Smooth muscle cell (in vitro differentiated cells): ENCODE data around the gene DDTL. TPM values are rescaled to one million over a fixed set of nuclear protein-coding genes. Genes with fewer than 3 reads are reported as not detected.
"Not testable (repeated sequence)": the region's sequence is repeated elsewhere in the genome, so short reads cannot be mapped to it uniquely, and the experiment has no call there.

Source experiments
- DNase-seq: peaks from one replicate; lab custom pipeline; 2025; ENCODE audit not compliant: unreplicated experiment; lab: John Stamatoyannopoulos, UW
- H2AFZ ChIP-seq: fragments of 200-600 bp; sonication (generic); 2 replicates; pipeline ENCODE4 v1.6.0; 2016; ENCODE audit warnings: antibody characterized with exemption, low read depth, mild to moderate bottlenecking
- H3F3A ChIP-seq: fragments of 200-600 bp; sonication (generic); 2 replicates; pipeline ENCODE4 v1.6.0; 2017; ENCODE audit warnings: antibody characterized with exemption, low read depth
- H3K27ac ChIP-seq: fragments of 200-600 bp; sonication (generic); 2 replicates; pipeline ENCODE4 v1.5.1; 2016; ENCODE audit warnings: low read depth, mild to moderate bottlenecking
- H3K27me3 ChIP-seq: fragments of 200-600 bp; sonication (generic); 2 replicates; pipeline ENCODE4 v1.6.1; 2016; ENCODE audit warnings: low read depth, mild to moderate bottlenecking
- H3K36me3 ChIP-seq: fragments of 200-600 bp; sonication (generic); 2 replicates; pipeline ENCODE4 v1.5.1; 2016; ENCODE audit warnings: low read depth
- H3K4me1 ChIP-seq: fragments of 200-600 bp; sonication (generic); 2 replicates; pipeline ENCODE4 v1.5.1; 2016; ENCODE audit warnings: low read depth
- H3K4me2 ChIP-seq: fragments of 200-600 bp; sonication (generic); 2 replicates; pipeline ENCODE4 v1.6.0; 2016; ENCODE audit warnings: mild to moderate bottlenecking
- H3K4me3 ChIP-seq: fragments of 200-600 bp; sonication (generic); 2 replicates; pipeline ENCODE4 v1.5.1; 2016; ENCODE audit warnings: mild to moderate bottlenecking
- H3K79me2 ChIP-seq: fragments of 200-600 bp; sonication (generic); 2 replicates; pipeline ENCODE4 v1.6.0; 2016; ENCODE audit warnings: low read depth, mild to moderate bottlenecking
- H3K9ac ChIP-seq: fragments of 200-600 bp; sonication (generic); 2 replicates; pipeline ENCODE4 v1.6.0; 2016; ENCODE audit warnings: low read depth
- H3K9me3 ChIP-seq: fragments of 200-600 bp; sonication (generic); replicated peaks from 2 replicates; pipeline ENCODE4 v1.5.1; 2016; ENCODE audit warnings: low read depth
- H4K20me1 ChIP-seq: fragments of 200-600 bp; sonication (generic); 2 replicates; pipeline ENCODE4 v1.6.0; 2016; ENCODE audit warnings: low read depth
- WGBS: methylation state at CpG from one replicate; pipeline ENCODE4 v1.1.7; 2016; ENCODE audit warnings: low lambda C conversion rate; 5-methylcytosine and 5-hydroxymethylcytosine counted together
- polyA plus RNA-seq: library from polyadenylated mRNA; unstranded; fragments of >200 nt; fragmentation: Nextera tagmentation; extraction: Ambion mirVana; gene quantifications from 2 replicates; pipeline ENCODE4 v1.2.1, GENCODE V29; 2016
- total RNA-seq: library from RNA; depleted of rRNA; stranded (reverse); fragments of >200 nt; gene quantifications from 2 replicates; pipeline ENCODE4 v1.2.3, GENCODE V29; 2014
- TF ChIP-seq, protein P1 (sequence below): fragments of 200-600 bp; sonication (generic); IDR thresholded peaks from 2 replicates; pipeline ENCODE4 v1.5.1; 2017; ENCODE audit warnings: borderline replicate concordance, mild to moderate bottlenecking, antibody characterized with exemption; ENCODE audit not compliant: insufficient read depth, poor library complexity, severe bottlenecking

DDTL gene
- total and polyA plus RNA-seq, 2 experiments from 2014 or later: 0.24 TPM; not detected in 1

GRCh38 chr22:23970201-23970641, 3.5 kb downstream of the DDTL start:
- 96% methylated on average over 5 of the region's 5 CpGs for WGBS
- Histone ChIP-seq H3K4me3 (no peak overlapping the region), H3K9ac (no peak overlapping the region), H3K27ac (no peak overlapping the region), H3K4me2 (no peak overlapping the region), H3K9me3 (no peaks in the 10 kb centered on the region), H3K79me2 (peaks cover 3% of the 10 kb centered on the region), H3K27me3 (no peaks in the 10 kb centered on the region), H2AFZ (no peak overlapping the region), H3F3A (no peaks in the 10 kb centered on the region), H3K36me3 (no peaks in the 10 kb centered on the region), H3K4me1 (no peaks in the 10 kb centered on the region), H4K20me1 (no peaks in the 10 kb centered on the region)
- no peak for DNase-seq
- TF ChIP-seq, protein P1, sequence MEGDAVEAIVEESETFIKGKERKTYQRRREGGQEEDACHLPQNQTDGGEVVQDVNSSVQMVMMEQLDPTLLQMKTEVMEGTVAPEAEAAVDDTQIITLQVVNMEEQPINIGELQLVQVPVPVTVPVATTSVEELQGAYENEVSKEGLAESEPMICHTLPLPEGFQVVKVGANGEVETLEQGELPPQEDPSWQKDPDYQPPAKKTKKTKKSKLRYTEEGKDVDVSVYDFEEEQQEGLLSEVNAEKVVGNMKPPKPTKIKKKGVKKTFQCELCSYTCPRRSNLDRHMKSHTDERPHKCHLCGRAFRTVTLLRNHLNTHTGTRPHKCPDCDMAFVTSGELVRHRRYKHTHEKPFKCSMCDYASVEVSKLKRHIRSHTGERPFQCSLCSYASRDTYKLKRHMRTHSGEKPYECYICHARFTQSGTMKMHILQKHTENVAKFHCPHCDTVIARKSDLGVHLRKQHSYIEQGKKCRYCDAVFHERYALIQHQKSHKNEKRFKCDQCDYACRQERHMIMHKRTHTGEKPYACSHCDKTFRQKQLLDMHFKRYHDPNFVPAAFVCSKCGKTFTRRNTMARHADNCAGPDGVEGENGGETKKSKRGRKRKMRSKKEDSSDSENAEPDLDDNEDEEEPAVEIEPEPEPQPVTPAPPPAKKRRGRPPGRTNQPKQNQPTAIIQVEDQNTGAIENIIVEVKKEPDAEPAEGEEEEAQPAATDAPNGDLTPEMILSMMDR: no peak

- H3K79me2 ChIP-seq: peaks cover 3% of the 10 kb centered on the region
- no peaks in the 10 kb centered on the region for H3K4me1 ChIP-seq
- H3K36me3 ChIP-seq: no peaks in the 10 kb centered on the region
- no peaks in the 10 kb centered on the region for H3K27me3 ChIP-seq
- no peaks in the 10 kb centered on the region for H3F3A ChIP-seq
- no peak overlapping the region for H3K4me2 ChIP-seq
- H2AFZ ChIP-seq: no peak overlapping the region
- no peak overlapping the region for H3K9ac ChIP-seq
- TF ChIP-seq, protein P1: no peak
- no peak overlapping the region for H3K27ac ChIP-seq
- no peaks in the 10 kb centered on the region for H3K9me3 ChIP-seq
- 93% methylated on average over 6 of the region's 6 CpGs for WGBS
- H3K4me3 ChIP-seq: no peak overlapping the region
- no peaks in the 10 kb centered on the region for H4K20me1 ChIP-seq
- no peak for DNase-seq
Measured at GRCh38 chr22:23970816-23971486, 4.3 kb downstream of the DDTL start.

GRCh38 chr22:23971927-23972326, 5.2 kb downstream of the DDTL start:
- not testable (repeated sequence) for H3K79me2 ChIP-seq, H2AFZ ChIP-seq, H3F3A ChIP-seq, H3K27me3 ChIP-seq, H4K20me1 ChIP-seq, H3K9ac ChIP-seq, H3K36me3 ChIP-seq, H3K9me3 ChIP-seq, H3K4me2 ChIP-seq, H3K4me3 ChIP-seq, DNase-seq, H3K4me1 ChIP-seq, H3K27ac ChIP-seq
- WGBS: 100% methylated on average over 3 of the region's 3 CpGs

DNA sequence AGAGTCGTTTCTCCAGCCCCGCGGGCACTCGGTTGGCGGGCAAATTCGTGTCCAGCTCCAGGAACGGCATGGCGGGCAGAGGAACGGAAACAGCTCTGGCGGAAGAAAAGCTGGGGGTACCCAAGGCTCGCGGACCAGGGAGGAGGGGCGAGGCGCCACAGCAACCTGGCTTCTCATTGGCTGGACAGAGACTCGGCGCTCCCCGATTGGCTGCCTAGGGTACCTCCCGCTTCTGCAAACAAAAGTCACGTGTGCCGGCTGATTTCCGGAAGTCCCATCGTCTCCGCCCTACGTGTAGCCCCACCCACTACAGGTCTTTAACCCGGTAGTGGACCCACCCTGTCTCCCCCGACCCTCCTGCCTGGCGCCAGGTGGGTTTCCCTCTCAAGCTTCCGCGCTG, 7.7 kb downstream of the DDTL start, which contains the start of gene DDT:
DDT (minus strand) TSS at position 97 of the 400 bp plus-strand sequence; CDS start at position 70, 27 bp downstream.
- H3K27ac ChIP-seq, H3K4me3 ChIP-seq, H3K4me1 ChIP-seq, H3K79me2 ChIP-seq, H3K36me3 ChIP-seq, DNase-seq, H4K20me1 ChIP-seq, H3K9ac ChIP-seq, H3K9me3 ChIP-seq, H2AFZ ChIP-seq, H3K27me3 ChIP-seq, H3F3A ChIP-seq, H3K4me2 ChIP-seq: not testable (repeated sequence)
- WGBS: no CpG with 5 or more reads among the region's 29 CpGs

- not testable (repeated sequence) for H3K79me2 ChIP-seq, H3K27me3 ChIP-seq
- WGBS: no CpG with 5 or more reads among the region's 27 CpGs
Measured at GRCh38 chr22:23974836-23975352, 8.2 kb downstream of the DDTL start.

DNA sequence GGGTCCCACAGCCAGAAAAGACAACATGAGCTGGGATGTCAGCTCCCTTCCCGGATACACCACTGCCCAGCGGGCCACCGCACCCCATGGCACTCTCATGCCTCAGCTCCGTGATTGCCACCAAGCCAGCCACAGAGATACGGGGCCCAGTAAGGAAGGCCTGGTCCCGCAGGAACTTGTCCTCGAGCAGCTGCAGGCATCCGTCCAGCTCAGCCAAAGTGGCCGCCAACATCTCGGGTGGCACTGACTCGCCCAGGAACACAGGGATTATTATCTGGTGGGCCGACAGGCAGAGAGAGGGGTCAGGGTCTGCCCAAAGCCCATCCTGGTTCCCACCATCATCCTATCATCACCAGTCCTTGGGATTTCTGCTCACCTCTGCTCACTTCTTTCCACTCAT, 10.6 kb downstream of the DDTL start:
- H3K27ac ChIP-seq, H4K20me1 ChIP-seq, H3K4me1 ChIP-seq, H3K9ac ChIP-seq, H3K36me3 ChIP-seq, H3K4me3 ChIP-seq, DNase-seq, H3K9me3 ChIP-seq, H3K79me2 ChIP-seq, H2AFZ ChIP-seq, H3K4me2 ChIP-seq, H3K27me3 ChIP-seq, H3F3A ChIP-seq: not testable (repeated sequence)
- 93% methylated on average over 7 of the region's 12 CpGs for WGBS

More at GRCh38 chr22:23974836-23975352, 8.2 kb downstream of the DDTL start:
- not testable (repeated sequence) for H2AFZ ChIP-seq, H3K9me3 ChIP-seq, H3K27ac ChIP-seq, H3K36me3 ChIP-seq, H3K4me3 ChIP-seq, H4K20me1 ChIP-seq, H3F3A ChIP-seq, H3K9ac ChIP-seq, H3K4me1 ChIP-seq, DNase-seq, H3K4me2 ChIP-seq

DNA sequence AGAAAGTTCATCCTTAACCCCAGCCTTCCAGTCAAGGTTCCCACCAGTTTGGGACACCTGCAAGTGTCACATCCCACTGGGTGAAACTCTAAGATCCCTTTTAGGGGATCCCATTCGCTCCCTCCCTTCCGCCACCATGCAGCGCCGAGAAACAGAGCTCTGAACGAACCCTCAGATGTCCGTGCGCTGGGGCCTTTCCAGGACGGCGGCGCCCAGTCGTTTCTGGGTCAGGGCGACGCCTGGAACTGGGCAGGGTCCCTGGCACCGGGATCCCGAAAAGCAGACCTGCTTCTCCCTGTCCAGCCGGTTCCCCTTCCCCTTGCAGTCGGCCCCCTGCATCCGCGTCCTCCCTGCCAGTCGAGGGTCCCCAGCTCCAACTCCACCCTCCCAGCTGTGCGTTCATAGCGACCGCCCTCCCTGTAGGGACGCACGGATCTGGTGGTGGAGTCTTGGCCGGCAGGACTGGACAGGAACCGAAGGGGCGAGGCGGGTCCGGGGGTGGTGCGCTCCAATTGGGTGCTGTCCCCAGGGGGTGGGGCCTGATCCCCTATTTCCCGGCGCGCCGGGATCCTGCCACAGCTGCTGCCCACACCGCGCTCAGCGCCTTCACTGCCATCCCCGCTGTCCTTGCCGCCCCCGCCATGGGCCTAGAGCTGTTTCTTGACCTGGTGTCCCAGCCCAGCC, 13.0 kb downstream of the DDTL start, which contains the start of gene GSTT2:
GSTT2 (plus strand) TSS at position 578 of the 684 bp plus-strand sequence.
- WGBS: no CpG with 5 or more reads among the region's 41 CpGs
- H3K36me3 ChIP-seq, H3K4me3 ChIP-seq, H3K4me2 ChIP-seq, DNase-seq, H3K79me2 ChIP-seq, H3K9ac ChIP-seq, H3F3A ChIP-seq, H3K27ac ChIP-seq, H3K4me1 ChIP-seq, H4K20me1 ChIP-seq, H2AFZ ChIP-seq, H3K27me3 ChIP-seq, H3K9me3 ChIP-seq: not testable (repeated sequence)
